COLO668 (cell line): ENCODE results near the gene NUP188.

ENCODE experiments used
- DNase-seq: peaks from one replicate; lab custom pipeline; 2025; ENCODE audit not compliant: unreplicated experiment; lab: John Stamatoyannopoulos, UW

NUP188 gene

DNA sequence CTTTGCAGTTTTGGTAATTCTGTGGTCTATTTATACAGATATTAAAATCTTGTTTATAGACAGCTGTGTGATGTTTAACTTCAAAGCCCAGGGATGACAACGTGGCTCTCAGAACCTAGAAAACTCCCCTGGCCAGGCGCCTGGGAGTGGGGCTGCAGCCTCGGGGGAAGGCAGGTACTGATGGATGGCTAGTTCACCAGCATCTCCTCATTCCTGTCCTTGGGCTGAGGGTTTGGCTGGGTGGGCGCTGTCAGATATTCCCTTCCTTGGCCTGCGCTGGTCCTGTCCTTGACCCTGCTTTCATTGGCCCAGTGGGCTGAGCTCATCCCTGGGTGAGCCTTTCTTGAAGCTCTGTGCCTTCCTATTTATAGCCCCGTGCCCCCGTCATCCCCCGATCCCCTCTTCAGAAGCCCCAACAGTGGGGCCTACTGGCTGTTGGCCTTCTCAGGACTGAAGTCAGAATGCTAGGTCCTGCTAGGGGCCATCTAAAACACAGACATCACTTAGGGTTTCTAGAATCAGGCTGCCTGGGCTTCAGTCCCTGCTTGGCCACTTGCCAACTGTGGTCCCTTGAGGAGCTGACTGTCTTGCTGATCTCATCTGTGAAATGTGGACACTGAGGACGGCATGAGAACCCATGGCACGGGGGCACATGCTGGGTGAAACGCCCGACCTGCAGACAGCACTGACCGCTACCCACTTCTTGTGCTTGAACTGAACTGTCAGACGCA is 59.7 kb downstream of the NUP188 start:
- no peak for DNase-seq

DNA sequence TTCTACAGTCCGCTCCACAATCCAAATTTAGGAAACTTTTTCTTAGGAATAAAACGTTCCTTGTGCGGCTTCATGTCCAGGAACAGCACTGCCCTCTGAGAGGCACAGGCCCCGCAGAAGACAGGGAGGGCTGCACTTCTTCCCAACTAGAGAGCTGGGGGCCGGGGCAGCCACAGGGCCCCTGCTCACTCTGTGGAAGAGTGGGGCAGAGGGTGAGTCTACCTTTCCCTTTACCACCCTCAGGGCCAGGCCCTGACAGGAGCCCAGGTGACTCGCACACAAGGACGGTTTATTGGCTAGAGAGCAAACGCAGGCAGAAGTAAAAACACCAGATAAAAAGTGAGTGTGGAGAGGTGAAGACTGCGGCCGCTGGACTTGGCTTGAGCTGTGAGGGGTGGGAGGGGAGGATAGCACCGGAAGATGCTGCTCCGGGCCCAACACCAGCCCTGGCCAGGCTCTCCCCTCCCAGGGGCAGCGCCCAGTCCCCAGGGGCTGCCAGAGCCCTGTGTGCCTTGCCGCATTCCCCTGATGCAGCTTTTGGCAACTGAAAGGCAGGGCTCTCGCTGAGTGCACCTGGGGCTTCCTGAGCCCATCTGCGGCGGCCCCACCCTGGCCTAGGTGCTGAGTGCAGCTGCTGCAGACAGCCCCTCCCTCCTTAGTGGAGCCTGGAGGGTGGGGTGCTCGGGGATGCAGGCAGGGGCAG is 60.4 kb downstream of the NUP188 start:
- DNase-seq, result no peak

DNA sequence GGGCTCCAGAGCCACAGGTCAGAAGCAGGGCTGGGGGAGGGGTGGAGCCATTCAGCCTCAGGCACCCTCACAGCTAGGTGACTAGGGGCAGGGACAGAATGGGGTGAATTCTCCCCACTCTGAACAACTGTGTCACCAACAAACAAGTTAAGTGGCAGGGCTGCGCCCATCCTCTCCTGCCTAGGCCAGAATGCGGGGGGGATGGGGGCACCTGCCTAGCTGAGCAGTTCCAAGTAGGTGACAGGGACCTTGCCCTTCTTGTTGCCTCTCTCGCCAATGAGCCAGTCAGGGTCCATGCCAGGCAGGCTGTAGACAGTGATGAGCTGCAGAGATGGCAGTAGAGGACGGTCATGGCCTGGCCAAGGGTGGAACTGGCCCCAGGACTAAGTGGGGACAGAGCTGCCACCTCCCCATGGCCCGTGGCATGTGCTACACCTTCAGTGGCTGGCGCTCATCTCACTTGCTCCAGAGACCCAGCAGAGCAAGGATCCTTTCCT is 61.0 kb downstream of the NUP188 start:
- no peak for DNase-seq

DNA sequence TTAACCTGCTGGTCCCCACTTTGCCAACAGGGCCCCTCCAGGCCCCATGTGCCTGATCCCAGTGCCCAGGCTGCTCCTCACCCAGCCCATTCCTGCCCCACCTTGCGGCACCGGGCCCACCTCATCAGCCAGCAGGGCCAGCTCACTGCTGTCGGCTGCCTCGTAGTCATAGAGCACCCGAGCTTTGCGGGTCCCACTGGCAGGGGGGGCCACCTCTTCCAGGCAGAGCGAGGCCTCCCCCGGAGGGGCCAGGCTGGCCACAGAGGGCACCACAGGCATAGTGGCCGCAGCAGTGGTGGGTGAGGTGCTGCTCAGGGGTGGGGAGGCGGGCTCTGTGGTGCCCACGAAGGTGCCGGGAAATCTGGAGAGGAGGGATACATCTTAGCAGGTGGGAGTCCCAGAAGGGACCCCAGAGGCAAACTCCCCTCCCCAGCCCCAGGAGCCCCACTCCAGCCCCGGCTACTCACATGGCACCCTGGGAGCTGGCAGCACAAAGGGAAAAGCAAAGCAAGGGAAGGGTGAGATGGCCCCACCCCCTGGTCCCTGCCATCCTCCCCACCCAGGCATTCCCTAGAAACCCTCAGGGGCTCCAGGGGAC is 61.6 kb downstream of the NUP188 start:
- no peak for DNase-seq

DNA sequence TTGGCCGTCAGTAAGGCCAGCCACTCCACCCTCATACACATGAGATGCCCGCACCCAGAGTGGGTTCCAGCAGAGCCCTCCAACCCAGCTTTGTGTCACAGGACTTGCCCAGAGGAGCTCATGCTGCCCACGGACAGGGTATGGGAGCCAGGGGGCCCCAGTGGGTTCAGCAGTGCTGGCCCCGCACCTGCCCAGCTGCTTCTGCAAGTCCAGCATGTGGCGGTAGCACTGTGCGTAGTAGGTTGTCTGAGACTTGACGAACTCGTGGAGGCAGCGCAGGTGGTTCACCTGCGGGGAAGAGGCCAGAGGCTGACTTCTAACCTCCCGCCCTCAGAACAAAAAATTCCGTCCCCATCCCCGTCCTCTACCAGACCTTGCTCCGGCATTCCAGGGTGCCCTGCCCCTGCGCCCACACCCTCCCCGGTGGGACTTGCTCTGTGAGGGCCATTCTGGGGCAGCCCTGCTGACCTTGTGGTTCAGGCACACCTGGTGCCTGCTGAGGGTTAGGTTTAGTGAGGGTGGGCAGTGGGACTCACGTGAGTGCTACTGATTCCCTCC is 62.2 kb downstream of the NUP188 start:
- no peak for DNase-seq

DNA sequence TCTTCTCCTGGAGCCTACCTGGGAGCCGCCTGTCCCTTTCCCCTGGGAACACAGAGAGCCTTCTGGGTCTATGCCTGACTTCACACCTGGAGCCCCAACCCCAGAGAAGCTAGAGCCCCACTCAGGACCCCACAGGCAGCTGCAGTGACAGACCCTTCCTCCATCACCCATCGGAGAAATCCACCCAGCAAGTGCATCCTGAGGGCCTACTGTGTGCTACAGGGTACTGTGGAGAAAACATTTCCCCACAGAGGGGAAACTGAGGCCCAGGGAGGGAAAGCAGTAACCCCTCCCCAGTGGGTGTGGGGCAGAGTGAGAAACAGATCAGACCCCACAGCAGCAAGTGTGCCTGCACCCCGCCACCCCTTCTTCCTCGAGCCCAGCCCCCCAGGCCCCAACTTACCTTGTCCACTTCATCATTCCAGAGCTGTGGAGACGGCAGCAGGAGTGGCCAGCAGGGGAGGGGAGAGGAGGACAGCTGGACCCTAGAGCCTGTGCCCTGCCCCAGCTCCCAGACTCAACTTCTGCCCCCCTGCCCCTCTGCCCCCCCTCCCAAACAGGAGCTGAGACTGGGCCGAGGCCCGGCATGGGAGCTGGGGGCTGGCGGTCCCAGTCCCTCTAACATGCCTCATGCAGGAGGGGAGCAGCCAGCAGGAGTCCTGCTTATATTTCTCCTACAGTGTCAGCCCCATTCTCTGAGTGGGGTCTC is 62.9 kb downstream of the NUP188 start:
- no peak for DNase-seq

DNA sequence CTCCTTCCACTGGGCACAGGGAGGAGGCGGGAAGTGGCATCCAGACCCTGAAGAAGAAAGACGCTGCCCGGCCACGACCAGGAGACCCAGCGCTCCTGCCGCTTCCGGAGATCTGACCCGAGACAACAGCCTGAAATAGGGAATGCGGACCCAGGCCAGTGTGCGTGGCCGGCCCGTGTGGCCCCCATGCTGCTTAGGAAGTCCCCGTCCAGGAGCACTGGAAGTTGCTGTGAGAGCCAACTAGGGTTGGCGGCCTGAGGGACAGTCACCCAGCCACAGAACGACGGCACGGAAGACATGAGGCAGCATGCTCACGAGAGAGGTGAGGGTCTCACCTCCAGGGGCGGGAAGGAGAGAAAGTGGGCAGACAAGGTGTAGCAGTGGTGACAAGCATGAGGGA is 63.7 kb downstream of the NUP188 start:
- no peak for DNase-seq

DNA sequence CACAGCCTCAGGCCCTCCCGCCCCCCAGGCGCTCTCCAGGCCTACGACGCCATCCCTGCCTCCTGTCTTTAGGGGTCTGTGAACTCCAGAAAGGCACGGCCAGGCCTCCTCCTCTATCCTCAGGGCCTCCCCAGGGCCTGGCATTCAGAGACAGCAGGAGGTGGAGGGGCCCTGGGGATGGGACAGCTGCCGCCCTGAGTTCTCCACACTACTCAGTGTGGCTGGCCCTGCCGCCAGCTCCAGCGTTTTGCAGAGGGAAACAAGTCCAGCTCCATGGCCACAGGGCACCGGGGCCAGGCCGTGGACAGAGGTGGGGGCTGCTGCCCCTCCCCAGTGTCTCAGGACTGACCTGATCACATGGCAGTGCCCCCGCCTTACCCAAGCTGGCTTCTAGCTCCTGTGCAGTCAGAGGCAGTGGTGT is 64.3 kb downstream of the NUP188 start:
- DNase-seq, result no peak

DNA sequence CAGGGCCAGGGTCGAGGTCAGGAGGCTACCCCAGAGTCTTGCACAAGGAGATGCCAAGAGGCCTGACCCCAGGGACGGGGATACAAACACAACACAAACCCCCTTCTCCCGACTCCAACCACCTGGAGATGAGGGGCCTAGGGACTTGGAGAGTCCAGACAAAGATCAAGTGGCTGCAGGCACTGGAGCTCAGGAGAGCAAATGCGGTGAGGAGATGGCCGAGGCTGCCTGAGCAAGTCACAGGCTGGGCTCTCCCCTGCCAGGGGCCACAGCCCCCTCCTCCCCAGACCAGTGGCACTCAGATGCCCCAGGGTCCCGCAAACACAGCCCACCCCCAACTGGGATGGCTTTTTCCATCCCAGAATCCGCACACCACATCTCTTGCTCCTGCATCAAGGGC is 64.8 kb downstream of the NUP188 start:
- DNase-seq, result no peak

DNA sequence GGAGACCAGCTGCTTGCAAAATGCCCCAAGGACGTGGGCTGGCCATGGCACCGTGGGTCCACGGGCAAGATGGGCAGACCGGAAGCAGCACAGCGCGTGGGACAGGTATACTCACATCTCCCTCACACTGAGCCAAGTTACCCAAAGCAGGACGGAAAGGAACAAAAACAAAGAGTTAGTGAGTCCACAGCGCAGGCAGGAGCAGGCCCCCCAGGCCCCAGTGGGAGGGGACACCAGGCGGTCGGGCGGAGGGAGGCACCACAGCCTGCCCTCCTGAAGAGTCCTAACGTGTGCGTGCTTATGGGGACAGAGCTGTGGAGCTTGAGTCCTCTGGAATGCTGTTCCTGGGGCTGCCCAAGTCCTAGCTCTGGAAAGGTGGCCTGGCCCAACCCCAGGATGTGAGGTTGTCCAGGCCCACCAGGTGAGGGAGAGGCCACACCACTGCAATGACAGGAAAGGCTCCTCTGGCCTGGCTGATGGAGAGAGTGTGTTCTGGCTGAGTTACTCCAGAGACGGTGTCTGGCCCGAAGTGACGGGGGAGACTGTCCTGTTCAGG is 65.5 kb downstream of the NUP188 start:
- no peak for DNase-seq

DNA sequence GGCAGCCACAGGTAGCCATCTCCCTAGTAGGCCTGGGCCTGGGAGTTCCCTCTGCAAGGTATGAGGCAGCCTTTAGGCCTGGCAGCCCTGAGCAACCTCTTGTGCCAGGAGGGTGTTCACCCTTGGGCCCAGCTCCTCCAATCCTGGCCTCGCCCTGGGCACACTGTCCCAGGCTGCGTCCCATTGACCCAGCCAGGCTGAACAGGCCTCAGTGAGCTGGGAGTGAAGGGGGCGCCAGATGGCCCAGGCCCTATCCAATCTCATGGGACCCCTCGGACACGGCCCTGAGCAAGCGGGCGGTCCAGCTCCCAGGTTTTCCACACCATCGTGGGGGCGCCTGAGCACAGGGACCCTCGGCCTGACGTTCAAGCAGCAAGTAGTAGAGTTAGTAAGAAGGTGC is 66.2 kb downstream of the NUP188 start:
- no peak for DNase-seq

DNA sequence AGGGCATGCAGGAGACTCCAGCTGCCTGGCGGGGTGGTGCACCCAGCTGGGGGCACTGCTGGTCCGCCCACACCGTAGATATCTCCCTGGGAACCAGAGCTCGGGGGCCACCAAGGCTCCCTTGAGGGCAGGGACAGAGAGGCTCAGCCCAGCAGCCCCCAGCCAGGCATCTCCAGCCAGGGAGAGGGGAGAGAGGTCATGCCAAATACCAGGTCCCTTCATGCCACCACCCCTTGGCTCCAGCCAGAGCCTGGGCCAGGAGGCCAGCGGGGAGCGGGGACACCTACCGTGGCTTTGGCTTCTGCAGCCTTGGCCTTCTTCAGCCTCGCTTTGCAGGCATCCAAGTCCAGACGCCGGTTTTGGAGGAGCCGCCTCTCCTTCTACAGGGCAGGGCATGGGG is 66.6 kb downstream of the NUP188 start:
- DNase-seq, result no peak

DNA sequence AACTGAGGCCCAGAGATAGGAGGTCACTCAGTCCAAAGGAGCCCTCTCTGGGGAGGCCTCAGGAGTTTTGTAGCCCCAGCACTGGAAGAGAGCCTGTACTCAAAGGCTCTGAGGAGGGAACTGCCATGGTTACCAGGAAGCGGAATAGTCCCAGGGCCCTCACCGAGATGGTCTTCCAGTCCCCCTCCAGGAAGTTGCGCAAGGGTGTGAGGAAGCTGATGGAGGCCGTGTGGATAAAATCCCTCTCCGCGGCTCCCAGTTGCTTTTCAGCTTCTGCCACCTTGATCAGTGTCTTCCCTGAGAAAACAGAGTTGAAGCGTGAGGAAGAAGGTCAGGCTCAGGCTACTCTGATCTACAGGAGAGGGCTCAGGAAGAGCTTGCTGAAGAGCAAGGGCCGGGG is 67.1 kb downstream of the NUP188 start:
- DNase-seq, result no peak

DNA sequence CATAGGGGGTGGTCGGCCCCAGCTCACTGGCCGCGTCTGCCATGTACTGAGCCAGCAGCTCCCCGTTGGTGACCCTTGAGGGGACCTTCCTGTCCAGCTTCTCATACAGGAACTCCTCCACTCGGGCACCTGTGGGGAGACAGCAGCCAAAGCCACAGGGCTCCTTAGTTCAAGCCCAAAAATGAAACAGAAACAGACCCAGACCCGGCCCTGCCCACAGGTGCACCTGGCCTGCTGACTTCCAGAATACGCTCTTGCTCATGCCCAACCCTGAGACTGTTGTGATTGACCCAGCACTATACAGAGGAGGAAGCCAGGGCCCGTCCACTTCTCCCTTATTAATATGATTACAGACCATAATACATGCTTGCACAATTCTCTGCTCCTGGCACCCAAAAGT is 73.6 kb downstream of the NUP188 start:
- DNase-seq, result no peak

DNA sequence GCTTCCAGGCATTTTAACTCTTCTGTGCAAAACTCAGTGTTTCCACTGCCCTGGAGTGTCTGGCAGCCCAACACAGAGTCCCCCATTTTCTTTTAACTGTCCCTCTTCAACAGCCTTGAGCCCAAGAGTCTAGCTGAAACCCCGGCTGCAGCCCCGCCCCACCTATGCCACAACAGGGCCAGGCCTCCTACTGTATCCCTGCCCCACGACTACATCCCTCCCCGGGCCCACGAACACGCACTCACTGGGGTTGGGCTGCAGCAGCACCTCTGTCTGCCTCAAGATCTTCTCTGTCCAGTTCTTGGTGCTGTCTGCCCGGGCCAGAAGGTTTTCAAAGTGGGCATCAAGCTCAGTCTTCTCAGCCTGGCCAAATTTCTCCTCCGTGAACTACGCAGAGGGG is 74.5 kb downstream of the NUP188 start:
- DNase-seq, result no peak

DNA sequence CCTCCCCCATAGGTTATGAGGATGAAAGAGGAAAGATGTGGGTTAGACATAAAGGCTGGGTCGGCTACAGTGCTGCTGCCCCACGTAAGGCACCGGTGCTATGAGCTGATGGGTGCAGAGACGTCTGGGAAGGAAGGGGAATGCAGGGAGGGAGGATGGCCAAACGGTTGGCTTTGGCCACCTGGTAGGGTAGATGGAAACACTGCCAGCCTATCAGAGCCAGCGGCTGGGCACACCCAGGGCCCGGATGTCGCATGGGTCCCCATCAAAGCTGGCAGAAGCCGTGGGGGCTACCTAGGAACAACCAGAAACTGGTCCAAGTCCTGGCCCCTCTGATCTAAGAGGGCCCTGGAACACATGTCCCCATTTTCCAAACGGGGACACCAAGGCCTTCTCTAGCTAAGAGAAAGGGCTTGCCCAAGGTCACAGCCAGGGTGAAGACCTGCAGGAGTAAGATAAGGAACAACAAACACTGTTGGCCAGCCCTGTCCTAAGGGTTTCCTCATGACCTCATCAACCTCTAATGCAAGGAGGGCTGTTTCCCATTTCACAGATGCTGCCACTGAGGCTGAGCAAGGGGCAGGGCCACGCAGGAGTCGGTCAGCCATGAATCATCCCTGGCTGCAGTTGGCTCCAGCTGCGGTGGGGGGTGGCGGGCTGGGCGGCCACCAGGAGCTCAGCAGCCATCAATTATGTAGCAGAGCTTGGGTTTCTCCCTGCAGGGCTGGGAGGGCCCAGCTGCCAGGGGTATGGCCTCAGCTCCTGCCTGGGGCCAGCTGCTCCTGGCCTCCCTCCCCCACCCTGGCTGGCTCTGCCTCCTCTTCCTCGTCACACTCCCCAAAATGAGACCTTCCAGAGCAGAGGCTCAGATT is 75.8 kb downstream of the NUP188 start:
- DNase-seq, result peak; percentile 91

DNA sequence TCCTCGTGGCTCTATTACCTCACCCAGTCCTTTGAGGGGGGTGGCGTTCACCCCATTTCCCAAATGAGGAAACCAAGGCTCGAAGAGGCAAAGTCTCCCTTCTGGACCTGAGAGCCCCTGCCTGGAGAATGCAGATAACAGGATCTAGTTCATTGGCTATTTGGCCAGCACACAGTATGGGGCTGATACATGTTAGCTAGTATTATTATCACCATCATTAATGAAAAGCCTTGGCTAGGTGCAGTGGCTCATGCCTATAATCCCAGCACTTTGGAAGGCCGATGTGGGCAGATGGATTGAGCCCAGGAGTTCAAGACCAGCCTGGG is 76.4 kb downstream of the NUP188 start:
- DNase-seq, result no peak

DNA sequence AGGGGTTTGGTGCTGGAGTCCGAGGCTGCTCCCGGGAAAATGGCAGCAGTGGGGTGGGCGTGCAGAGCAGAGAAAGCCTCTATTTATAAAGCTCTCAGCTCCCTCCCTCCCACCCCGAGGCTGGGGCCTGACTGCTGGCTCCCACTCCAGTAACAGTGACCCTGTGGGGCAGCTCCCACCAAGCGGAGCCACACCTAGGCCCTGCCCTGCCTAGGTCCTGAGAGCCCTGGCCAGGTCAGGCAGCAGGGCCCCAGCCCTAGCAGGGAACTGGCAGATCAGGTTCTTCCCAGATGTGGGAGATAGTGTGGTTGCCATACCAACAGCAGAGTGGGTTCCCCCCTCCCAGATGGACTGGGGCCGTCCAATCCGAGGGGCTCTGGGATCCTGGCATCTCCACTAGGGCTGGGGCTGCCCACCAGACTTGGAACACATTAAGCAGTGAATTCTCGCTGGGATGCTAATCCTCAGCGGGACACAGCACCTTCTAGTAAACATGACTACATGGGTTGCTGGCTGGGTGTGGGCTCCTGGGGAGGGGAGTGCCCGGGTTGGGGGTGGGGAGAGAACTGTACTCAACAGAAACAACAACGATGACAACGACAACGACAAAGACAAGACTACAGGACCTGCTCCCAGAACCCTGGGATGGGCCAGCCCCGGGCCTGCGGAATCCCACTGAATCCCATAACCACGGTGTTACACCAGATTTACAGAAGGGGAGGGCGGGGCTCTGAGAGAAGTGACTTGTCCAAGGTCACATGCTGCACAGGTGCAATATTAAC is 79.1 kb downstream of the NUP188 start:
- peak; percentile 51 for DNase-seq

DNA sequence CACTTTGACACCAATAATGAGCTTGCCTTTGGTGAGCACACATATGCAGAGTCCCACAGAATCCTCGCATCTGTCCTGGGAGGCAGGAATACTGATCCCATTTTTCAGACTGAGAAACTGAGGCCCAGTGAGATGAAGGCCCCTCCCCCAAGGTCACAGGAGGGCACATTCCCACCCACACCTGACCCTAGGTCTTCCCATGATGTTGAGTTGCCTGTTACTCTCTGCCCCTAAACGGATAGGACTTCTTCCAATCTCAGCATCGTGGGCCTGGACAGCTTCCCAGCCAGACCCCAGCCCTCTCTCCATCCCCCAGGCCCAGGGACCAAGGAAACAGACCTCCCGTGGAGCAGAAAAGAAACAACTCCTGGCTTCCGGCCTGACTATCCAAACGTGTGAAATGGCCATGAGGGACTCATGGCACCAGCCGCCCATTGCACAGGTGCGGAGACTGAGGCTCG is 79.8 kb downstream of the NUP188 start:
- no peak for DNase-seq
